ENCODE measurements around the gene ATRN.

DNA sequence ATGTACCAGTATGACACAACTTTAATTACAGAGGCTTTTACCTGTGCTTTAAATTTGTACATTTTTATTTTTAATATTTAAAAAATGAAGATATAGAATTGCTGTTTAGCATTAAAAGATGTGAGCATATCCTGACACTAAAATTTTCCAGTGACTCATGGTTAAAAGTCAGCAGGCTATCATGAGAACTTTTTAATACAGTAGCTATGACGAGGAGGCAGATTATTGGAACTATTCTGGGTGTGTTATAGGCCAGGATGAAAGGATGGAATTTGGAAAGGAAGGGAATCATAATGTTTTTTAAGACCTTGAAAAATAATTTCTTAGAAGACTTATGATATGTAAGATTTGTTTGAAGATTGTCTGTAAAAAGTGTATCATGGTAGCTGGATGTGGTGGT lies 101.3 kb downstream of the ATRN start:
- TF ChIP-seq ASH2L (IDR thresholded peaks at IDR 0.05; ENCODE audit: low read length) = no peak
- TF ChIP-seq, protein P1, sequence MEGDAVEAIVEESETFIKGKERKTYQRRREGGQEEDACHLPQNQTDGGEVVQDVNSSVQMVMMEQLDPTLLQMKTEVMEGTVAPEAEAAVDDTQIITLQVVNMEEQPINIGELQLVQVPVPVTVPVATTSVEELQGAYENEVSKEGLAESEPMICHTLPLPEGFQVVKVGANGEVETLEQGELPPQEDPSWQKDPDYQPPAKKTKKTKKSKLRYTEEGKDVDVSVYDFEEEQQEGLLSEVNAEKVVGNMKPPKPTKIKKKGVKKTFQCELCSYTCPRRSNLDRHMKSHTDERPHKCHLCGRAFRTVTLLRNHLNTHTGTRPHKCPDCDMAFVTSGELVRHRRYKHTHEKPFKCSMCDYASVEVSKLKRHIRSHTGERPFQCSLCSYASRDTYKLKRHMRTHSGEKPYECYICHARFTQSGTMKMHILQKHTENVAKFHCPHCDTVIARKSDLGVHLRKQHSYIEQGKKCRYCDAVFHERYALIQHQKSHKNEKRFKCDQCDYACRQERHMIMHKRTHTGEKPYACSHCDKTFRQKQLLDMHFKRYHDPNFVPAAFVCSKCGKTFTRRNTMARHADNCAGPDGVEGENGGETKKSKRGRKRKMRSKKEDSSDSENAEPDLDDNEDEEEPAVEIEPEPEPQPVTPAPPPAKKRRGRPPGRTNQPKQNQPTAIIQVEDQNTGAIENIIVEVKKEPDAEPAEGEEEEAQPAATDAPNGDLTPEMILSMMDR (IDR thresholded peaks at IDR 0.05; ENCODE audit: control extremely low read depth in 1 of 3, insufficient read depth in 1 of 3, low read depth in 1 of 3, low read length in 3 of 3) = no peak
- no peak for TF ChIP-seq EZH2 (IDR thresholded peaks at IDR 0.05; ENCODE audit: low read depth, low read length, severe bottlenecking)
- TF ChIP-seq JUND (IDR thresholded peaks at IDR 0.05; ENCODE audit: low read length) = no peak
- no peak for TF ChIP-seq POLR2AphosphoS5 (IDR thresholded peaks at IDR 0.05; ENCODE audit: low read depth, low read length)
- TF ChIP-seq, protein P2, sequence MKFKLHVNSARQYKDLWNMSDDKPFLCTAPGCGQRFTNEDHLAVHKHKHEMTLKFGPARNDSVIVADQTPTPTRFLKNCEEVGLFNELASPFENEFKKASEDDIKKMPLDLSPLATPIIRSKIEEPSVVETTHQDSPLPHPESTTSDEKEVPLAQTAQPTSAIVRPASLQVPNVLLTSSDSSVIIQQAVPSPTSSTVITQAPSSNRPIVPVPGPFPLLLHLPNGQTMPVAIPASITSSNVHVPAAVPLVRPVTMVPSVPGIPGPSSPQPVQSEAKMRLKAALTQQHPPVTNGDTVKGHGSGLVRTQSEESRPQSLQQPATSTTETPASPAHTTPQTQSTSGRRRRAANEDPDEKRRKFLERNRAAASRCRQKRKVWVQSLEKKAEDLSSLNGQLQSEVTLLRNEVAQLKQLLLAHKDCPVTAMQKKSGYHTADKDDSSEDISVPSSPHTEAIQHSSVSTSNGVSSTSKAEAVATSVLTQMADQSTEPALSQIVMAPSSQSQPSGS (IDR thresholded peaks at IDR 0.05; ENCODE audit: low read length) = no peak

All from H1 (cell line).